Astrocyte (in vitro differentiated cells and primary cell): ENCODE data around the gene ZNF425. TPM values are rescaled to one million over a fixed set of nuclear protein-coding genes. Genes with fewer than 3 reads are reported as not detected.

Source experiments
- DNase-seq: peaks from one replicate; pipeline ENCODE4 v3.0.0-alpha.2; 2010; ENCODE audit warnings: low read depth
- FAIRE-seq: peaks from 2 replicates; lab custom pipeline; 2011; peaks lifted over from hg19 to GRCh38; lab: Jason Lieb, UNC
- H2AFZ ChIP-seq: 2 replicates; pipeline ENCODE4 v1.6.0; 2012; ENCODE audit warnings: low read depth, low read length, inconsistent platforms
- H3K27ac ChIP-seq: 2 replicates; pipeline ENCODE4 v1.5.1; 2011; ENCODE audit warnings: low read depth, low read length, inconsistent platforms
- H3K27me3 ChIP-seq: 2 replicates; pipeline ENCODE4 v1.6.0; 2011; ENCODE audit warnings: low read length, inconsistent platforms; ENCODE audit not compliant: insufficient read depth
- H3K36me3 ChIP-seq: 2 replicates; pipeline ENCODE4 v1.5.1; 2011; ENCODE audit warnings: low read length, inconsistent platforms; ENCODE audit not compliant: insufficient read depth
- H3K4me1 ChIP-seq: 2 replicates; pipeline ENCODE4 v1.5.1; 2011; ENCODE audit warnings: low read length, inconsistent platforms; ENCODE audit not compliant: insufficient read depth
- H3K4me2 ChIP-seq: 2 replicates; pipeline ENCODE4 v1.6.0; 2012; ENCODE audit warnings: low read length, inconsistent platforms
- H3K4me3 ChIP-seq: 2 replicates; pipeline ENCODE4 v1.5.1; 2011; ENCODE audit warnings: low read depth, mild to moderate bottlenecking, low read length, inconsistent platforms; ENCODE audit not compliant: insufficient read depth
- H3K79me2 ChIP-seq: 2 replicates; pipeline ENCODE4 v1.6.0; 2012; ENCODE audit warnings: mild to moderate bottlenecking, low read length, inconsistent platforms; ENCODE audit not compliant: insufficient read depth
- H3K9ac ChIP-seq: 2 replicates; pipeline ENCODE4 v1.6.0; 2012; ENCODE audit warnings: mild to moderate bottlenecking, low read length, inconsistent platforms
- H3K9me3 ChIP-seq: 2 replicates; pipeline ENCODE4 v1.5.1; 2012; ENCODE audit warnings: low read depth, mild to moderate bottlenecking, low read length, inconsistent platforms; ENCODE audit not compliant: insufficient read depth
- H4K20me1 ChIP-seq: 2 replicates; pipeline ENCODE4 v1.6.0; 2012; ENCODE audit warnings: low read length, inconsistent platforms; ENCODE audit not compliant: insufficient read depth
- H3K27ac Mint-ChIP-seq: one replicate; pipeline ENCODE4 v1.8.0; 2021; ENCODE audit warnings: mild to moderate bottlenecking, mixed read lengths; ENCODE audit not compliant: unreplicated experiment
- H3K27me3 Mint-ChIP-seq: one replicate; pipeline ENCODE4 v1.8.0; 2021; ENCODE audit warnings: low read depth, mixed read lengths; ENCODE audit not compliant: unreplicated experiment
- H3K36me3 Mint-ChIP-seq: one replicate; pipeline ENCODE4 v1.8.0; 2021; ENCODE audit warnings: low read depth, mixed read lengths; ENCODE audit not compliant: unreplicated experiment
- H3K4me1 Mint-ChIP-seq: one replicate; pipeline ENCODE4 v1.8.0; 2021; ENCODE audit warnings: low read depth, mixed read lengths; ENCODE audit not compliant: unreplicated experiment
- H3K4me3 Mint-ChIP-seq: one replicate; pipeline ENCODE4 v1.8.0; 2021; ENCODE audit warnings: mild to moderate bottlenecking, moderate library complexity, mixed read lengths; ENCODE audit not compliant: unreplicated experiment
- H3K9me3 Mint-ChIP-seq: one replicate; pipeline ENCODE4 v1.8.0; 2021; ENCODE audit warnings: mild to moderate bottlenecking, mixed read lengths; ENCODE audit not compliant: unreplicated experiment
- EZH2 ChIP-seq: IDR thresholded peaks from 2 replicates; pipeline ENCODE4 v1.6.1; 2012; ENCODE audit warnings: mild to moderate bottlenecking, low read length, inconsistent platforms; ENCODE audit not compliant: insufficient read depth
- total RNA-seq: library from RNA; stranded (reverse); gene quantifications from 2 replicates; pipeline ENCODE4 v1.2.1, GENCODE V29; 2021
- TF ChIP-seq, protein P1 (sequence below): IDR thresholded peaks from 2 replicates; pipeline ENCODE4 v1.5.1; 2011; ENCODE audit warnings: low read depth, mild to moderate bottlenecking, inconsistent platforms, low read length, moderate library complexity; ENCODE audit not compliant: insufficient read depth

Gene ZNF425
- total RNA-seq, 1 donor from 2014 or later, result 5.9 TPM

DNA sequence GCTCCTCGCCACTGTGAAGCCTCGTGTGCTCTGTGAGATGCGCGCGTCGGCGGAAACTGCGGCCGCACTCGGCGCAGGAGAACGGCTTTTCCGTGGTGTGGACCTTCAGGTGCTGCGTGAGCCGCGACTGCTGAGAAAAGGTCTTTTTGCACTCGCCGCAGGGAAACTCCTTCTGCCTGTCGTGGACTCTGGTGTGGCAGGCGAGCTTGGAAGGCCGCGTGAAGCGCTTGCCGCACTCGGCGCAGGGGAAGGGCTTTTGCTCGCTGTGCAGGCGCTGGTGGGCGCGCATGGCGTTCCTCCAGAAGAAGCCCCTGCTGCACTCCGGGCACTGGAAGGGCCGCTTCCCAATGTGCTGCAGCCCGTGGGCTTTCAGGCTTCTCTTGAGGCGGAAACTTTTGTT lies 21.9 kb downstream of the ZNF425 start:
- TF ChIP-seq, protein P1, sequence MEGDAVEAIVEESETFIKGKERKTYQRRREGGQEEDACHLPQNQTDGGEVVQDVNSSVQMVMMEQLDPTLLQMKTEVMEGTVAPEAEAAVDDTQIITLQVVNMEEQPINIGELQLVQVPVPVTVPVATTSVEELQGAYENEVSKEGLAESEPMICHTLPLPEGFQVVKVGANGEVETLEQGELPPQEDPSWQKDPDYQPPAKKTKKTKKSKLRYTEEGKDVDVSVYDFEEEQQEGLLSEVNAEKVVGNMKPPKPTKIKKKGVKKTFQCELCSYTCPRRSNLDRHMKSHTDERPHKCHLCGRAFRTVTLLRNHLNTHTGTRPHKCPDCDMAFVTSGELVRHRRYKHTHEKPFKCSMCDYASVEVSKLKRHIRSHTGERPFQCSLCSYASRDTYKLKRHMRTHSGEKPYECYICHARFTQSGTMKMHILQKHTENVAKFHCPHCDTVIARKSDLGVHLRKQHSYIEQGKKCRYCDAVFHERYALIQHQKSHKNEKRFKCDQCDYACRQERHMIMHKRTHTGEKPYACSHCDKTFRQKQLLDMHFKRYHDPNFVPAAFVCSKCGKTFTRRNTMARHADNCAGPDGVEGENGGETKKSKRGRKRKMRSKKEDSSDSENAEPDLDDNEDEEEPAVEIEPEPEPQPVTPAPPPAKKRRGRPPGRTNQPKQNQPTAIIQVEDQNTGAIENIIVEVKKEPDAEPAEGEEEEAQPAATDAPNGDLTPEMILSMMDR, result no peak
- H3K4me1 ChIP-seq, result no peaks in the 10 kb centered on the region
- Mint-ChIP-seq H3K9me3 (no peaks in the 10 kb centered on the region), H3K27me3 (no peaks in the 10 kb centered on the region), H3K4me3 (no peak overlapping the region), H3K36me3 (peaks cover 12% of the 10 kb centered on the region), H3K27ac (no peak overlapping the region), H3K4me1 (no peaks in the 10 kb centered on the region)
- H3K79me2 ChIP-seq, result no peaks in the 10 kb centered on the region
- no peak overlapping the region for H3K4me3 ChIP-seq
- no peaks in the 10 kb centered on the region for H3K27me3 ChIP-seq
- FAIRE-seq (no peak), DNase-seq (no peak)
- H4K20me1 ChIP-seq, result no peaks in the 10 kb centered on the region
- no peaks in the 10 kb centered on the region for H3K36me3 ChIP-seq
- no peak overlapping the region for H3K9ac ChIP-seq
- H3K4me2 ChIP-seq, result no peak overlapping the region
- H3K9me3 ChIP-seq, result no peaks in the 10 kb centered on the region
- no peak overlapping the region for H2AFZ ChIP-seq
- no peak overlapping the region for H3K27ac ChIP-seq

DNA sequence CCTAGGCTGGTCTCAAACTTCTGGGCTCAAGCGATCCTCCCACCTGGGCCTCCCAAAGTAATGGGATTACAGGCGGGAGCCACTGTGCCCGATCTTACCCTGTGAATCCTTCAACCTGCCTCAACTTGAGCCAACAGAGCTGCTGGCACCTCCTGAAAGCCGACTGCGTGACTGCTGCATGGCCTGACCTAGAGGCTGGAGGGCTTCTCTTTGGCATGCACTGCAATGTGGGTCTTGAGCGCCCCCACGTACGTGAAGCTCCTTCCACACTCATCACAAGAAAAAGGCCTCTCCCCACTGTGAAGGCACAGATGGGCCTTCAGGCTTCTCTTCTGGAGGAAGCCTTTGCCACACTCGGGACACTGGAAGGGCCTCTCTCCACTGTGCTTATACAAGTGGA lies 22.7 kb downstream of the ZNF425 start:
- Histone ChIP-seq H3K27me3 (no peaks in the 10 kb centered on the region), H3K27ac (no peak overlapping the region), H3K9me3 (no peaks in the 10 kb centered on the region), H3K36me3 (no peaks in the 10 kb centered on the region), H3K4me2 (no peak overlapping the region), H2AFZ (no peak overlapping the region), H4K20me1 (no peaks in the 10 kb centered on the region), H3K4me3 (no peak overlapping the region), H3K9ac (no peak overlapping the region), H3K79me2 (no peaks in the 10 kb centered on the region), H3K4me1 (no peaks in the 10 kb centered on the region)
- DNase-seq (no peak), FAIRE-seq (no peak)
- Mint-ChIP-seq H3K9me3 (no peaks in the 10 kb centered on the region), H3K27me3 (no peaks in the 10 kb centered on the region), H3K4me3 (no peak overlapping the region), H3K27ac (no peak overlapping the region), H3K36me3 (peaks cover 12% of the 10 kb centered on the region), H3K4me1 (no peaks in the 10 kb centered on the region)
- TF ChIP-seq, protein P1, result no peak
- TF ChIP-seq EZH2, result no peak

DNA sequence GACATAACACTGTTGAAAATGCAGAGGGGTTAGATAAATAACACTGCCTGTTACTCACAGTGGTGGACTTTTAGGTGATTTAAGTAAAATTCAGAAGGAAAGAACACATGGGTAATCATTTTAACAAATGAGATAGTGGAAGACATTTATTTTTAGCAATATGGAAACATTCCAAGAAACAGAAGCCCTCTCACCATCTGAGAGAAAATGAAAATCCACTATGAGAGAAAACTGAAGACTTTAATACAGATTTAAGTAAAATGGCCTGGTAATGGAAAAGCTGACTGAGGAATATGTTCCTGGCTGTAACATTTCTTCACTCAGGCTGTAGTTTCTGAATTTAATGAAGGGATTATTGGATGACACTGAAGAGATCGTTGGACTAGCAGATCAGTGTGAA lies 23.5 kb downstream of the ZNF425 start:
- peaks cover 12% of the 10 kb centered on the region for H3K36me3 Mint-ChIP-seq
- Histone ChIP-seq H3K4me1 (no peaks in the 10 kb centered on the region), H3K27ac (no peak overlapping the region), H3K4me3 (no peak overlapping the region), H2AFZ (no peak overlapping the region), H3K36me3 (no peaks in the 10 kb centered on the region), H3K79me2 (no peaks in the 10 kb centered on the region), H4K20me1 (no peaks in the 10 kb centered on the region), H3K4me2 (no peak overlapping the region), H3K9ac (no peak overlapping the region), H3K9me3 (no peaks in the 10 kb centered on the region), H3K27me3 (no peaks in the 10 kb centered on the region)
- TF ChIP-seq, protein P1, result no peak
- no peak for TF ChIP-seq EZH2
- H3K4me1 Mint-ChIP-seq, result no peaks in the 10 kb centered on the region
- FAIRE-seq, result no peak
- no peaks in the 10 kb centered on the region for H3K9me3 Mint-ChIP-seq
- H3K27me3 Mint-ChIP-seq, result no peaks in the 10 kb centered on the region
- no peak overlapping the region for H3K27ac Mint-ChIP-seq
- no peak for DNase-seq
- no peak overlapping the region for H3K4me3 Mint-ChIP-seq
